SK-MEL-5 (cell line): Measurements from ENCODE around the gene WDFY4. TPM values are rescaled to one million over a fixed set of nuclear protein-coding genes. Genes with fewer than 3 reads are reported as not detected.

Experiments
- DNase-seq: peaks from one replicate; pipeline ENCODE4 v3.0.0-alpha.2; 2016; ENCODE audit warnings: low read depth, low spot score
- in situ Hi-C: cut with HindIII; loops from 2 replicates; pipeline ENCODE4 v1.10.0; 2016; ENCODE audit warnings: low sequenced_read_pairs, high pct_unique_total_duplicates, low pct_unique_long_range_greater_than_20kb
- total RNA-seq: library from RNA; depleted of rRNA; stranded (reverse); fragments of >200 nt; shearing (Covaris generic); gene quantifications from 2 replicates; pipeline ENCODE4 v1.2.3, GENCODE V29; 2014

Gene WDFY4
- total RNA-seq, 1 experiment from 2014 or later = not detected

GRCh38 chr10:48839809-48840679 is 155.4 kb downstream of the WDFY4 start:
- in situ Hi-C loops = no loop called here
- DNase-seq = no peak

GRCh38 chr10:48842231-48842630 is 157.6 kb downstream of the WDFY4 start:
- no peak for DNase-seq
- in situ Hi-C loops = no loop called here

- DNase-seq = no peak
- in situ Hi-C loops = no loop called here
Measured at GRCh38 chr10:48843198-48843597, 158.5 kb downstream of the WDFY4 start.

- no peak for DNase-seq
- in situ Hi-C loops = no loop called here
Measured at GRCh38 chr10:48844616-48845015, 159.9 kb downstream of the WDFY4 start.

- in situ Hi-C loops = no loop called here
- no peak for DNase-seq
Measured at GRCh38 chr10:48845512-48845911, 160.8 kb downstream of the WDFY4 start.

- in situ Hi-C loops = no loop called here
- DNase-seq = no peak
Measured at GRCh38 chr10:48847691-48848090, 163.0 kb downstream of the WDFY4 start.

- DNase-seq = no peak
- in situ Hi-C loops = no loop called here
Measured at GRCh38 chr10:48856855-48857254, 172.2 kb downstream of the WDFY4 start.

- in situ Hi-C loops = no loop called here
- DNase-seq = no peak
Measured at GRCh38 chr10:48872234-48872633, 187.6 kb downstream of the WDFY4 start.

- DNase-seq = no peak
- in situ Hi-C loops = no loop called here
Measured at GRCh38 chr10:48878091-48878490, 193.4 kb downstream of the WDFY4 start.

- DNase-seq = no peak
- in situ Hi-C loops = no loop called here
Measured at GRCh38 chr10:48879451-48879850, 194.8 kb downstream of the WDFY4 start.

- in situ Hi-C loops = no loop called here
- no peak for DNase-seq
Measured at GRCh38 chr10:48880016-48880705, 195.5 kb downstream of the WDFY4 start.

GRCh38 chr10:48881937-48882336 is 197.3 kb downstream of the WDFY4 start:
- in situ Hi-C loops = no loop called here
- DNase-seq = no peak

GRCh38 chr10:48882881-48883280 is 198.2 kb downstream of the WDFY4 start:
- no peak for DNase-seq
- in situ Hi-C loops = no loop called here

- in situ Hi-C loops = no loop called here
- no peak for DNase-seq
Measured at GRCh38 chr10:48883701-48884100, 199.0 kb downstream of the WDFY4 start.

GRCh38 chr10:48884179-48885045 is 199.7 kb downstream of the WDFY4 start:
- in situ Hi-C loops = no loop called here
- no peak for DNase-seq

- DNase-seq = peak; percentile 26
- in situ Hi-C loops = no loop called here
Measured at GRCh38 chr10:48885376-48885775, 200.7 kb downstream of the WDFY4 start.

GRCh38 chr10:48887982-48888381 is 203.3 kb downstream of the WDFY4 start:
- no peak for DNase-seq
- in situ Hi-C loops = no loop called here
